Measurements from ENCODE around the gene NINJ1. TPM values are rescaled to one million over a fixed set of nuclear protein-coding genes. Genes with fewer than 3 reads are reported as not detected.

NINJ1 gene
- total and polyA plus RNA-seq, 2 of the 8 experiments (the other 6 are each of a cell fraction or from before 2014, with no cell fraction given), result 28.2 to 65.6 TPM

DNA sequence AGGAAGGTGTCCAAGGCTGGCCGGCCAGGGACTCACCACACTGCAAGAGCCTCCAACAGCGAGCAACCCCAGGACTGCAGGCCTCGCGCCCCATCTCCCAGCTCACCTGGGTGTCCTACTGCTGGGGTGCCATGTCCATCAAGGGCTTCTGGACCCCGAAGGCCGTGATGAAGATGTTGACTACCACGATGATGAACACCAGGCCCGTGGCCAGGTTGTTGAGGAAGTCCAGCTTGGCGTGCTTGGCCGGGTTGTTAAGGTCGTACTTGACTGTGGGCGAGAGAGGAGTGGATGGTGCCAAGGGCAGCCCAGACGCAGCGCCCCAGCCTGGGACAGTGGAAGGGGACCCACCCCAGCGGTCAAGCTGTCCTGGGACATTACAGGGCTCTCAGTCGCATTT is 9.3 kb downstream of the NINJ1 start:
- 0 out of 2 replicates have a peak, but pooled peaks cover 1% of the 10 kb centered on the region for H3K23me2 ChIP-seq (ENCODE audit: low read depth, low read length)
- peaks cover 0 to 16% of the 10 kb centered on the region in 2 experiments for H4K20me1 ChIP-seq (replicated peaks in 1 of 2; ENCODE audit: control insufficient read depth in 1 of 2, insufficient read depth in 2 of 2, low read length in 2 of 2)
- no peak overlapping the region for H4K5ac ChIP-seq (ENCODE audit: insufficient read length, low read depth, low read length)
- no peak overlapping the region for H3K56ac ChIP-seq (replicated peaks; ENCODE audit: insufficient read length, low read depth, low read length)
- TF ChIP-seq SIRT6 (IDR thresholded peaks at IDR 0.05; ENCODE audit: low read length), result no peak
- no peak for TF ChIP-seq POU5F1 (IDR thresholded peaks at IDR 0.05; ENCODE audit: low read depth, low read length)
- no peak for TF ChIP-seq MAX (IDR thresholded peaks at IDR 0.05)
- TF ChIP-seq CTBP2 (IDR thresholded peaks at IDR 0.05; ENCODE audit: borderline replicate concordance, insufficient read depth, insufficient read length, low read length), result no peak
- TF ChIP-seq HDAC6 (IDR thresholded peaks at IDR 0.05; ENCODE audit: low read depth, low read length), result no peak
- no peak for TF ChIP-seq EP300 (IDR thresholded peaks at IDR 0.05; ENCODE audit: borderline replicate concordance in 1 of 2, low read depth in 2 of 2, low read length in 2 of 2)
- no peak for TF ChIP-seq E2F6 (IDR thresholded peaks at IDR 0.05)
- ChIA-PET CTCF (ENCODE audit: partially characterized antibody) (interaction anchor here (1.0 to 1.6 kb wide), 5 partner anchors 13 to 41 kb away, joined by 3 to 9 read pairs (median 4); no protein-coding TSS in a partner anchor), POLR2A (ENCODE audit: partially characterized antibody) (interaction anchor here (1.4 kb wide), 1 partner anchor 9 kb away, joined by 3 read pairs; the partner anchor contains the start of gene NINJ1)
- no peak overlapping the region for H2AK5ac ChIP-seq (ENCODE audit: low read depth, low read length)
- H3K27me3 ChIP-seq (replicated peaks in 1 of 4; ENCODE audit: control insufficient read depth in 3 of 4, extremely low read depth in 1 of 4, insufficient read depth in 3 of 4, low read length in 3 of 4), result no peaks in the 10 kb centered on the region; a peak in 1 of 7 replicates
- H3K23ac ChIP-seq (ENCODE audit: insufficient read length), result no peak overlapping the region
- no peak overlapping the region for H4K91ac ChIP-seq (replicated peaks; ENCODE audit: insufficient read length, low read length)
- H2BK12ac ChIP-seq (ENCODE audit: low read depth, low read length), result no peak overlapping the region
- WGBS, 2 experiments (ENCODE audit: extremely low coverage in 1 of 2, insufficient coverage in 1 of 2, insufficient read length in 1 of 2, insufficient replicate concordance in 2 of 2, low coverage in 1 of 2, low lambda C conversion rate in 2 of 2, missing lambda C conversion rate in 1 of 2), result 92% methylated on average over 16 of the region's 16 CpGs; no CpG with 5 or more reads in 1 of the 2 experiments
- H2BK120ac ChIP-seq (replicated peaks; ENCODE audit: low read depth, low read length), result no peak overlapping the region
- no peak overlapping the region for H3K9ac ChIP-seq (replicated peaks in 1 of 4; ENCODE audit: extremely low read depth in 1 of 4, low read depth in 3 of 4, low read length in 3 of 4)
- no peak overlapping the region for H3K14ac ChIP-seq (ENCODE audit: insufficient read length)
- no peak overlapping the region for H3K4me3 ChIP-seq (ENCODE audit: extremely low read depth in 1 of 4, insufficient read depth in 2 of 4, low read depth in 3 of 4, low read length in 4 of 4)
- no peak overlapping the region for H3K4me2 ChIP-seq (ENCODE audit: insufficient read depth in 1 of 2, low read depth in 2 of 2, low read length in 2 of 2)
- no peak overlapping the region for H3K4ac ChIP-seq (replicated peaks; ENCODE audit: insufficient read length, low read depth, low read length)
- H3K79me1 ChIP-seq (ENCODE audit: low read depth, low read length), result peaks cover 4% of the 10 kb centered on the region
- H3K4me1 ChIP-seq (replicated peaks in 1 of 4; ENCODE audit: control insufficient read depth in 3 of 4, insufficient read depth in 4 of 4, low read length in 3 of 4), result peaks cover 0 to 14% (median 9%) of the 10 kb centered on the region in 4 experiments; a peak in 6 of 7 replicates
- H3K18ac ChIP-seq (ENCODE audit: extremely low read depth, low read length), result no peak overlapping the region
- H2BK20ac ChIP-seq (ENCODE audit: low read length), result no peak overlapping the region
- peaks cover 0 to 2% of the 10 kb centered on the region in 2 experiments; a peak in 1 of 4 replicates for H3K79me2 ChIP-seq (ENCODE audit: control insufficient read depth in 1 of 2, insufficient read depth in 2 of 2, low read length in 2 of 2)
- no peak overlapping the region for H3K27ac ChIP-seq (ENCODE audit: low read depth, low read length)
- H2BK15ac ChIP-seq (ENCODE audit: low read length), result no peak overlapping the region
- no peak overlapping the region for H2BK5ac ChIP-seq (ENCODE audit: low read depth, low read length)
- H3K9me3 ChIP-seq (ENCODE audit: insufficient read depth in 2 of 2, low read depth in 1 of 2, low read length in 1 of 2), result no peaks in the 10 kb centered on the region
- H4K8ac ChIP-seq (ENCODE audit: extremely low read depth, insufficient read depth, low read length), result no peak overlapping the region
- FAIRE-seq (no peak), DNase-seq (ENCODE audit: low read depth in 1 of 2, low spot score in 2 of 2) (no peak)
- H3K36me3 ChIP-seq (ENCODE audit: control insufficient read depth in 2 of 4, insufficient read depth in 4 of 4, low read length in 3 of 4), result peaks cover 0 to 4% (median 0%) of the 10 kb centered on the region in 4 experiments; a peak in 1 of 8 replicates
- no peak overlapping the region for H2AFZ ChIP-seq (ENCODE audit: low read length)

All from H1 (cell line).